HG03457 (cell line): ENCODE data around the gene PLPPR1.
"Not testable (repeated sequence)": the region's sequence is repeated elsewhere in the genome, so short reads cannot be mapped to it uniquely, and the experiment has no call there.

Experiments used
- ATAC-seq: cut with Tn5 transposase; IDR thresholded peaks from one replicate; pipeline ENCODE4 v1.9.1; 2021; ENCODE audit warnings: moderate number of reproducible peaks; ENCODE audit not compliant: unreplicated experiment

PLPPR1 gene

DNA sequence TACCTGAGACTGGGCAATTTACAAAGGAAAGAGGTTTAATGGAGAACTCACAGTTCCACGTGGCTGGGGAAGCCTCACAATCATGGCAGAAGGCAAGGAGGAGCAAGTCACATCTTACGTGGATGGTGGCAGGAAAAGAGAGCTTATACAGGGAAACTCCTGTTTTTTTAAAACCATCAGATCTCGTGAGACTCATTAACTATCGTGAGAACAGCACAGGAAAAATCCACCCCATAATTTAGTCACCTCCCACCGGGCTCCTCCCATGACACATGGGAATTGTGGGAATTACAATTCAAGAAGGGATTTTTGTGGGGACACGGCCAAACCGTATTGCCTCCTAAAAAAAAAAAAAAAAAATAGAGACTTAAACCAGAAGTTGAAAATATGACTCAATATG lies 11.1 kb downstream of the PLPPR1 start:
- not testable (repeated sequence) for ATAC-seq

- ATAC-seq: no peak
Observed at GRCh38 chr9:101047848-101048397, 19.4 kb downstream of the PLPPR1 start.

- no peak for ATAC-seq
Observed at GRCh38 chr9:101050650-101051049, 22.1 kb downstream of the PLPPR1 start.

- no peak for ATAC-seq
Observed at GRCh38 chr9:101054657-101055056, 26.1 kb downstream of the PLPPR1 start.

DNA sequence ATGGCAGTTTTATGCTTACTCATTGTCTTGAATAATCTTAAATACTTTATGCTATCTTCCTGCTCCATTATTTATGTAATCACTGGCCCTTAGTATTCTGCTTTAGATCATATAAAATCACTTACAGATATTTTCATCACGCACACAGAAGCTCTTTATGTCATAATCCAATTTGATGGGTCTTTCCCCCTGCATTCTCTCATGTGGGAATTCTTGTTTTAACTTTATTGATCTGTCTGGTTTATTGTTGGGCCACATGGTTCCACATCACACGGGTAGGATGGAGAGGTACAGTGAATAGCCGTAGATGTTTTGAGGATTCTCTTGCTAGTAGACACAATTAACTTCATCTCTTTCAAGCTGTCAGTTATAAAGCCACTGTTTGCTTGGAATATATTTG lies 27.0 kb downstream of the PLPPR1 start:
- ATAC-seq: no peak

DNA sequence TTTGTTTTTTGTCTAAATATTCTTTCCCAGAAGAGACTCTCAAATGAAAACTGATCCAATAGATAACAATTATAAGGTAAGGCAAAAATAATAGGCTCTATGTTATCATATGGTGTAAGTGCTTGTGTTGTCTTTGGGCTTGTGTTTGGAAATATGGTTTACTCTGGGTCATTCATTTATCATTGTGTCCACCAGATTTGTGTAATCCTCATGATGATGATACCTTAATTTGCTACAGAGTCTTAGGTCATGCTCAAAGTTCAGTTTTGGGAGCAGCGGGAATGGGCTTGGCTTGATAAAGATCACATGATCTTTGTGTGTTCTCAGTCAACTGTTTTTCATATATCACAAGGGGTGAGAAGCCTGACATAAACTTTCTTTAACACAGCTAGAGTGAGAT lies 34.2 kb downstream of the PLPPR1 start:
- no peak for ATAC-seq

GRCh38 chr9:101063192-101063591 lies 34.7 kb downstream of the PLPPR1 start:
- ATAC-seq: no peak

- no peak for ATAC-seq
Observed at GRCh38 chr9:101064206-101064605, 35.7 kb downstream of the PLPPR1 start.

DNA sequence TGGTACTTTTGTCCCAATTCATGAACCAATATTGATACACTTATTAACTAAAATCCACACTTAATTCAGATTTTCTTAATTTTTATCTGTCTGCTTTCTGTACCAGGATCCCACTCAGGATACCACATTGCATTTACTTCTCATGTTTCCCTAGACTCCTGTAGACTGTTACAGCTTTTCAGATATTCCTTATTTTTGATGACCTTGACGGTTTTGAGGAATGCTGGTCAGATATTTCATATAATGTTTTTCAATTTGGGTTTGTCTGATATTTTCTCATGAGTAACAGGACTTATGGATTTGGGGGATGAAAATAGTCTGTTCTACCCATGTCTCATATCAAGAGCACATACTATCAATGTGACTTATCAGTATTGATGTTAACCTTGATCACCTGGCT lies 37.4 kb downstream of the PLPPR1 start:
- ATAC-seq: no peak

DNA sequence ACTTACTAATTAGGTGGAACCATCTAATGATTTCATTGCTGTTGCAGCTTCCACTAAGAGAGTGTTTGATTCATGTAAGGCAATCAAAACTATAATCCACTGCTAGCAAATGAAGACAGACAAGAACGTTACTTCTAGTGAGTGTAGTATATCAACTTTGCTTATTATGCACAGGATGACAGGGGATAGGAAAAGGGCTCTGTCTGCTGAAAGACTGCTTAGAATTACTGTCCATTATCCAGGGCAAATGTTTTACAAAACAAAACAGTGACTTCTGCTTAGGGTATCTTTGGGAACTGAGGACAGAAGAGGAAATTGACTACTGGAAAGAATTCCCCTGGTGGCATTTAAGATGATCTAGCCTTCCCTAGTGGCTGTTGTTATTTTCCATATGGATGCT lies 40.2 kb downstream of the PLPPR1 start:
- no peak for ATAC-seq

DNA sequence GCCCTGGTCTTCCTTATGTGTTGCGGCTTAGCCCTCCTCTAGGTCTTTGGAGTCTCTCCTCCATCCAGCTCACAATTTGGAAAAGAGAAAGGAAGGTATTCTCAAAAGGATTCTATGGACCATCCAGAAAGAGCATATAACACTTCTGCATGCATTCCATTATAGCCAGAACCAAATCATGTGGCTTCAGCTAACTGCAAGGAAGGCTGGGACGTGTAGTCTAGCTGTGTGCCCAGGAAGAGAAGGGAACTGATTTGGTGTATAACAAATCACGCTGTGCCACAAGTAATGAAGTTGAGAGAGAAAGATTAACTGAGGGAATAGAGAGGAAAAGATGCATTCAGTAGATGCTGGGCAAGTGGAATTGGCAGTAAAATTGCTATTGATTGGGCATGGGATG lies 43.7 kb downstream of the PLPPR1 start:
- ATAC-seq: no peak

GRCh38 chr9:101073122-101073521 lies 44.6 kb downstream of the PLPPR1 start:
- ATAC-seq: no peak

DNA sequence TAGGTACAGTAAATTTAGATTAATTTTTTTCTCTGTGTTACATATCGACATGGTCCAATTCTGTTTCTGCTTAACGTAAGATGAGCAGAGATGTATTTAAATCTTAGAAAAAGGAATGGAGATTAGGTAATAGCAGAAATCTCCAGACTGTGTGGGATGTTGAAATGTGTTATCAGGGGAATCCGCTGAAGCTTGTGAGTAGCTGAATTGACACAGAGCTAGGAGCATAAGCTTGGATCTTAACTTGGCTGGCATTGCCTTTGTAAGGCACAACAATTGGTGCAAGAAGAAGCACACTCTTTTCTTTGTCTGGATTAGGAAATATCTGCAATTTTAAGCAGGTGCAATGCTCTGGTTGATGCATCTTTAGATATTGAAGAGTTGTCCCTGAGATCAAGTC lies 53.1 kb downstream of the PLPPR1 start:
- ATAC-seq: no peak

GRCh38 chr9:101083448-101084202 lies 55.1 kb downstream of the PLPPR1 start:
- ATAC-seq: no peak

- ATAC-seq: no peak
Observed at GRCh38 chr9:101087426-101087825, 58.9 kb downstream of the PLPPR1 start.

DNA sequence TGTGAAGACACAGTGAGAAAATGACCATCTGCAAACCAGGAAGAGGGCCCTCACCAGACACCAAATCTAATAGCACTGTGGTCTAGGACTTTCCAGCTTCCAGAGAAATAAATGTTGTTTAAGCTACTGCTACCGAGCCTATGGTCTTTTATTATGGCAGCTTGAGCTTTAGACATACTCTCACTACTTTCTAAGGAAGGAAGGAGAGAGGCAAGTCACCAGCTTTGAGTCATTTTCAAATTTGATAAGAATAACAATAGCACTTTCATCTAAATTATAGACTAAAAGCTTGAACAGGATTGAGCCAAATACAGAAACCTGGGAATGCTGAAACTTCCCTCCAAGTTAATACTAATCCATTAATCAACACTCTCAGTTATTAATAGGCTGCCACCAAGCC lies 64.4 kb downstream of the PLPPR1 start:
- no peak for ATAC-seq

- no peak for ATAC-seq
Observed at GRCh38 chr9:101093620-101094019, 65.1 kb downstream of the PLPPR1 start.

- ATAC-seq: no peak
Observed at GRCh38 chr9:101094686-101095085, 66.2 kb downstream of the PLPPR1 start.

DNA sequence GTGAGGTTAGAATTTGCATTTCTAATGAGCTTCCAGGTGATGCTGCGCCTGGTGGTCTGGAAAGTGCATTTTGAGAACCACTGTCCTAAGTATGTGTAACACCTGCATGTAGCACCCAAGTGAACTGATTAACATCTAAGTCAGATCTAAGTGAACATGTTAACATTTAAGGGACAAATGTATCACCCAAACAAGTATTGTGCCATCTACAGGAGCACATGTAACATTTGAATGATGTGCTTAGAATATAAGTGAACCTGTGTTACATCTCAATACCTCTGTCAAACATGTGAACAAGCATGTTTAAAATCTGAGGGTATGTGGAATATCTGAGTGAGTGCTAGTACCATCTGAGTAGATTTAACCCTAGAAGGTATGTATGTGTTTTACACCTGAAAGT lies 68.7 kb downstream of the PLPPR1 start:
- no peak for ATAC-seq

DNA sequence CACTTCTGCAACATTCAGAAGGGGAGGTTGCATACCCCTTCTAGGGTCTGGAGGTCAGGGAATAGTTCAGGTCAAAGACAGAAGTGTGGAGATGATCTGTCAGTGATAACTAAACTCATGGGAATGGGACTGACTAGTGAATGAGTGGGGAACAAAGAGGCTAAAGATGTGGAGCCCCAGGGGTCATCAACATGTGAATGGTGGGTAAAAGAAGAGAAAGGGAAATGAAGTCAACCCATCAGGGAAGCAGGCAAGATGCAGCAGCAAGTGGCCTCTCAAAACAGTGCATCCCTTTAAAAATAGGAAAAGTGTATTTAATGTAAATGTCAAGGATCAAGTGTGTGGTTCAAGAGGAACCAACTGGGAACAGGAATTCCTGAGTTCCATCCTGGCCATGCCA lies 69.9 kb downstream of the PLPPR1 start:
- no peak for ATAC-seq

DNA sequence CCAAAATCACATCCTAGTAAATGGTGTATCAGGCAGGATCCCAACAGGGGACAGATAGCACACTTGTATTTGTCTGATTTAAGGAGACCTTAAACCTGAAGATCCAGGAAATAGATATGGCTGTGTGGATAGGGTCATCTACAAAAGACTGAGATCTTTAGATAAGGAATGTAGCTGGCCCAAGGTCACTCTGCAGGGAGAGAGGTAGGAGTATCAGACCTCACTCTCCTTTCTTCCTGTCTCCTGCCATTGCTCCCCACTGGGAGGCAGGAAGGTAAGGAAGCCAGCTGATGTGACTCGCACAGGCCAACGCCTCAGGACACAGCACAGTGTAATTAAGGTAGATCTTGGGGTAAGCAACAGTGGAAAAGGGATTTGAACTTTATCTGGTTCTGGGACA lies 85.8 kb downstream of the PLPPR1 start:
- ATAC-seq: no peak

DNA sequence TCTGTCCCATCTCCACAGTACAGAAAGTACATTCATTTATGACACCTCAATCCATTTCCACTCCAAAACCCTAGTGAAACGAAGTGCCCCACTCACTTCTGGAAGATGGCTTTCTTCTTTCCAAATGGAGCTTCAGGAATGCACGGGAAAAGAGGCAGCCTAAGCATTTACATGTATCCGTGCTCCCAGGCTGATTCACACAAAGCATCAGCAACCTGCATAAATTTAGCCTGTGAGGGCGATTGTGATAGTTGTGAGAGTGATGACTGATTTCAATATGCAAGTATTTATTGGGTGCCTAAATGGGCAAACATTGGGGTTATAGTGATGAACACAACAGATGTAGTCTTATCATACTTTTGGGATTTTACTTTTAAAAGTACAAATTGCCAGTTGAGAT lies 86.6 kb downstream of the PLPPR1 start:
- ATAC-seq: no peak

- no peak for ATAC-seq
Observed at GRCh38 chr9:101117161-101117560, 88.6 kb downstream of the PLPPR1 start.
